ENCODE results near the gene GJD4.

Gene GJD4

DNA sequence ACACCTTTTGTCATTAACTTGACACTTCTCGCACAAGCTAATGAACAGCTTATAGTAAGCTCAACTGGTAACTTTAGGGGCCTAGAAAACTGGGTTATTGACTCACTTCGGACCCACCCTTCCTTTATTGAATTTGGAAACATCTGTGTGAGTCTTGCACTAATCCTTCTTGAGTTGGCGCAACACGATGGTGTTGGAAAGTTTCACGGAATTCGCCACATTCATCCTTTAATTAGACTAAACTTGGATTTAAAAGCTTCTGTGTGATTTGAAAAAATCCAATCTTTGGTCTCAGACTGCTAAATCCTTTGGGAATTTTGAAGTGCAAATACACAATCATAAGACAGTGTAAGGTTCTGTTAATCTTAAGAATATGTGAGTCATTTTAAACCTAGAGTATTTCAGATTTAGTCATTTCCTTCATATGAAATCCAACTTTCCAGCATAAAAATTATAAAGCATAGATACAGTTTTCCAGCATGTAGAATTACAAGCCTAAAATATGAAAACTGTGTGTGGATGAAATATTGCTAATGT, 21.9 kb downstream of the GJD4 start:
- no peak for DNase-seq (ENCODE audit: low read depth)

DNA sequence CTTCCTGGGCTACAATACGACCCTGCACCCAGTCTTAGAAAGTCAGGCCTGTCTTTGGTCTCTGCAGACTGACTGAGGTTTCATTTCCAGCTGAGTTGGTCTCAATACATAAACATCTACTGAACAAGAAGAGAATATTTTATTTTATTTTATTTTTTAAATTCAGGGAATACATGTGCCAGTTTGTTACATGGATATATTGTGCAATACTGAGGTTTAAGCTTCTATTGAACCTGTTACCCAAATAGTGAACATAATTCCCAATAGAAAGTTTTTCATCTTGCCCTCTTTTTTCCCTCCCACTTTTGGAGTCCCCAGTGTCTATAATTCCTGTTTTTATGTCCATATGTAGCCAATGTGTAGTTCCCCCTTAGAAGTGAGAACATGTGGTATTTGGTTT, 26.3 kb downstream of the GJD4 start:
- no peak for DNase-seq (ENCODE audit: low read depth)

- no peak for DNase-seq (ENCODE audit: low read depth)
These were observed 26.9 kb downstream of the GJD4 start for GRCh38 chr10:35632027-35632426.

DNA sequence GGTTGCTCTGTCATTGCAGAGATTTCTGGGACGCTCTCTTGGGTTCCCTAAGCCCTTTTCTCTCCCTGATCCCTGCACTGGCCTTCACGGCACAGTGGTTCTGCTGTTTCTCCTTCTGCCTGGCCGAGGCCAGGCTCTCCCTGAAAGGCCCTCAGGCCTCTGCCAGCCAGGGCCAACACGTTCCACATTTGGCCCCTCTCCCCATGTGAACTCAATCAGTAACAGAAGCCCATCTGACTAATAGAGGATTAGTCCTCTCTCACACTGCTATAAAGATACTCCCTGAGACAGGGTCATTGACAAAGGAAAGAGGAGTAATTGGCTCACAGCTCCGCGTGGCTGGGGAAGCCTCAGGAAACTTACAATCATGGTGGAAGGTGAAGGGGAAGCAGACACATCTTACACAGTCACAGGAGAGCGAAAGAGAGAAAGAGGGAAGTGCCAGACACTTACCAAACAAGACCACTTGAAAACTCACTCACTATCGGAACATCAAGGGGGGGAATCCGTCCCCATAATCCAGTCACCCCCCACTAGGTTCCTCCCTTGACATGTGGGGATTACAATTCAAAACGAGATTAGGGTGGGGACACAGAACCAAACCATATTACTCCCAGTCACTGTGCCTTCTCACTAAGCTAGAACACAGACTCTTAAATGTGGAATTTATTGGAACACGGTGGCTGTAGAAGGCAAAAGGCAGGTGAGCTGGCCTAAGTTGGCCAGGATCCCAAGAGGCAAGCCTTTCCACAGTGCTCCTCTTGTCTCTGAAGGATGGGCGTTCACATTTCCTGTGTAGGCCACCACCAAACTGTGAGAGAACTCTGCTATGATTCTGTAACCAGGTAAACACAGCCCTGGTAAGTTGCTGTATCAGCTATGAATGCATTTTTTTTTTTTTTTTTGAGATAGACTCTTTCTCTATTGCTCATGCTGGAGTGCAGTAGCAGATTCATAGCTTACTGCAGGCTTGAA, 28.2 kb downstream of the GJD4 start:
- no peak for DNase-seq (ENCODE audit: low read depth)

DNA sequence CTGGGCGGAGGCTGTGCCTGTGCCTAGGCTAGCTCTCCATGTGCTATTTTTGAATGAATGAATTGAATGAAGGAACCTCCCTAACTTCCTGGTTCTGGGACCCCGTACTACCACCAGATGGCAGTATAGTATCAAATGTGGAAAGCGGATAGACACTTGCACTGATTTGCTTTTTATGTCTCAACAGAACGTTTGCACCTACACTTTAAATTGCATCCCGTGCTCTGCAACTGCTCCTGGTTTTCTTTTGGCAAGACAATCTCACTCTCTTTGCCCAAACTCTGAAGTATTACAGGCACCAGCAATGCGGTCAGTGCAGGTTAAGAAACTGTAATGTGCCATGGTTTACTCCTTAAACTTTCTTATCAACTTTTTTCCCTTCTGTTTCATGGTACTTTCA, 30.4 kb downstream of the GJD4 start:
- peak; percentile 25 for DNase-seq (ENCODE audit: low read depth)

DNA sequence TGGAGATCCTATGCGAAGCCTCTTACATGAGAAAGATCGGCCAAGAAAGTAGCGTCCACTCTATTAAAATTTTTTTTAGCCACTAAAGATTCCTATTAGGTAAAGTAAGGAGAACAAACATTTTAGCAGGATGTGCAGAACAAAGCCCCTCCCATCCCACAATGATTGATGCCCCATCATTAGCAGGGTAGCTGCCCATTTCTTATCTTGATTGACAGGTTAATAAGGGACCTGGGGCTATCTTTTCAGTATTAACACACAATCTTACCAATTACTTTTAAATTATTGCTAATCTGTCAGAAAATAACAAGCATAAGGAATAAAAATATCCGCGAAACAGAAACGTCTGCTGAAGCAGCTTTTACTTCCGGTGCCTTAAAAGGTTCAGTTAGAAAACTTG, 31.8 kb downstream of the GJD4 start:
- DNase-seq (ENCODE audit: low read depth): no peak

DNA sequence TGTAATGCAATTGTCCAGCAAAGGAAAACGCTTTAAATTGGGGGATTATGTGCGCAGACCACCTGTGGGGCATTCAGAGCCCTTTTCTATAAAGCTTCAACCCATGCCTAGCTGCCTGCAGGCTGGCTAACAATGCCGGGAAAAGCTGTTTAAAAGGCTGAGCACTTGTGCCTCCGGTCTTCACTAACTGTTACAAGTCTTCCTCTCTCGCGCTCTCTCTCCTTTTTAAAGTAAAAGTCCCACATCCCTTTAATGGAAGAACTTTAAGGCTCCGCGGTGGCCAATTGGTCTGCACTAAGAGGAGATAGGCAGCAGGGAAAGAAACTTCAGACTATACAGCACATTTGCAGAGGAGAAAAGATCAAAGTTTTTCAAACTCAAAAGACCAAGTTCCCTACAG, 32.3 kb downstream of the GJD4 start:
- DNase-seq (ENCODE audit: low read depth): no peak

DNA sequence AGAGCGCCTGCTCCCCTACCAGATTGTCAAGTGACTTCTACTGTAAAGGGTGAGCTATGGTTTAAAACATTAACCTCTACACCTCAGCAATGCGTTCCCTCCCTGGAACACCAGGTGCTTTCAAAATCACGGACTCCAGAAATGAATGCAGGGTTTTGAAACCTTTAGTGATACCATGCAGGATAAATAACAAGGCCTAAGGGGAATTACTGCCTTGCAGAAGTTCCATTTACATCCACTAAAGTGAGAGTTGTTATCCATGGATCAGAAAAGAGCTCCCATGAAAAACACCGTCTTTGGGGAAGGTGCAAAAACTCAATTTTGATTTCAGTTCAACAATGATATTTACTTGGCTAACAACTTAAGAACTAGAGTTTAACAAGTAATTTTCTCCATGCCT, 33.0 kb downstream of the GJD4 start:
- no peak for DNase-seq (ENCODE audit: low read depth)

- DNase-seq (ENCODE audit: low read depth): no peak
These were observed 34.0 kb downstream of the GJD4 start for GRCh38 chr10:35639021-35639727.

DNA sequence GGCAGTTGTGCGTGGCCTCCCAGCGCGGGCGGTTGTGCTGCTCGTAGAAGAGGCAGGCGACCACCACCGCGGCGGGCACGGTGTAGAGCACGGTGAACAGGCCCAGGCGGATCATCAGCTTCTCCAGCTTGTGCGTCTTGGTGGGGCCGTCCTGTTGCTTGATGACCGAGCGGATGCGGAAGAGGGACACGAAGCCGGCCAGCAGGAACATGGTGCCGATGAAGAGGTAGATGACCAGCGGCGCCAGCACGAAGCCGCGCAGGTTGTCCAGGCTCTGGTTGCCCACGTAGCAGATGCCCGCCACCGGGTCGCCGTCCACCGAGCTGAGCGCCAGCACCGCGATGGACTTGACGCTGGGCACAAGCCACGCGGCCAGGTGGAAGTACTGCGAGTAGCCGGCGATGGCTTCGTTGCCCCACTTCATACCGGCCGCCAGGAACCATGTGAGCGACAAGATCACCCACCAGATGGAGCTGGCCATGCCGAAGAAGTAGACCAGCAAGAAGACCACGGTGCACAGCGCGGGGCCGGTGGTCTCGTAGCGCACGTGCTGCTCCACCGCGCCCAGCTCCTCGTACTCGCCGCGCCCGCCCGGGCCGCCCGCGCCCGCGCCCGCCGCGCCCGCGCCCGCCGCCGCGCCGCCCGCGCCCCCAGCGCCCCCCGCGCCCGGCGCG, 34.7 kb downstream of the GJD4 start:
- no peak for DNase-seq (ENCODE audit: low read depth)

- peak; percentile 14 for DNase-seq (ENCODE audit: low read depth)
These were observed 35.3 kb downstream of the GJD4 start for GRCh38 chr10:35640474-35640873.

GRCh38 chr10:35640951-35641675, 36.0 kb downstream of the GJD4 start:
- peak; percentile 24 for DNase-seq (ENCODE audit: low read depth)

- no peak for DNase-seq (ENCODE audit: low read depth)
These were observed 36.5 kb downstream of the GJD4 start for GRCh38 chr10:35641676-35642034.

GRCh38 chr10:35642035-35642792, 37.1 kb downstream of the GJD4 start, which contains the start of gene FZD8:
Gene FZD8, minus strand, starts transcription at chr10:35642296. Its CDS starts 867 bp downstream, at chr10:35641429.
- peak; percentile 33 for DNase-seq (ENCODE audit: low read depth)

DNA sequence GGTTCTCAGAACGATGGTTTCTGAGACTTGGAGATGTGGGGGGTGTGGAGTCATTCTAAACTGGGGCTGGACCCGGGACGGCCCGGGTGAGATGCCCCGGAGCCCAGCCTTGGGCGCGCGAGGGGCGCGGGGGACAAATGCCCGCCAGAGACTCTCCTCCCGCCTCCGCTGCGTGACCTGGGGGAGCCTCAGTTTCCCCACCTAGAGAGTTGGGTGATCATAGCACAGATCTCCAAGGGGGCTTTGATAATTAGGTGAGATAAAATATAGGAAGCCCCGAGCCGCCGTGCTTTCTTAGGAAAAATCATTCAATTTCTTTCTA, 37.6 kb downstream of the GJD4 start:
- no peak for DNase-seq (ENCODE audit: low read depth)

DNA sequence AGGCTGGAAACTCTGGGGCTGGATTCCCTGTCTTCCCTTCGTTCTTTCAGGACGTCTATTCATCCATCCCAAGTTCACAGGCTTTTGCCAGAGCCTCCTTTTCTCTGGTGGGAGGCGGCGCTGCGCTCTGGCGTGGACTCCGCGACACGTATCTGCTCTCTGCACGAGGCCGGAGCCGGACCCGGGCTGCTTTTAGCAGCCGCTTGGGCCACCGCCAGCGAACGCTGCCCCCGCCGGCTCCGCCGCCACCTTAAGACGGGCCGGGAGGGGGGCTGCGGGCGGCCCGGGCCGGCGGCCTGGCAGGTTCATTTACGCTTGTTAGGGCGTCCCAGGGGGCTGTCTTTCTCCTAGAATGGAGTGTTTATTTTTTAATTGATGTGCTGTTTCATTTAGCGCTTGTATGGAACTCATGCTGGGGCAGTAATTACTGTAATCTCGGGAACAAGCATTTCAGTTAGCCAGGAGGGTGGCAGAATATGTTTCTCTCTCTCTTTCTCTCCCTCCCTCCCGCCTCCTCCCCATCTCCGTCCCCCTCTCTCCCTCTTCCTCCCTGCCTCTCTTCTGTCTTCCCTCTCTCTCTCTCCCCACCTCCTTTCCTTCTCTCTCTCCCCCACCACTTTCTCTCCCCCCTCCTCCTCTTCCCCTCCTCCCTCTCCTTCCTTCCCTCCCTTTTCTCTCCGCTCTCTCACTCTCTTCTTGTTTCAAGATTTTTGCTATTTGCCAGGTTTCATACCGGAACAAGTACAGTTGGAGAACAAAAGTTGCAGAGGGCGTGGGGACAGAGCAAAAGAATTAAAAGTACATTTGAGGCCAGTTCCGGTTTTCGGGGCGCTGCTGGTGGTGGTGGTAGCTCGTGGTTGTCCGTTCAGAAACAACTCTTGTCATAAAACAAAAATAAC, 38.3 kb downstream of the GJD4 start:
- DNase-seq (ENCODE audit: low read depth): no peak

- no peak for DNase-seq (ENCODE audit: low read depth)
These were observed 39.2 kb downstream of the GJD4 start for GRCh38 chr10:35644050-35644950.

- no peak for DNase-seq (ENCODE audit: low read depth)
These were observed 45.8 kb downstream of the GJD4 start for GRCh38 chr10:35650894-35651293.

DNA sequence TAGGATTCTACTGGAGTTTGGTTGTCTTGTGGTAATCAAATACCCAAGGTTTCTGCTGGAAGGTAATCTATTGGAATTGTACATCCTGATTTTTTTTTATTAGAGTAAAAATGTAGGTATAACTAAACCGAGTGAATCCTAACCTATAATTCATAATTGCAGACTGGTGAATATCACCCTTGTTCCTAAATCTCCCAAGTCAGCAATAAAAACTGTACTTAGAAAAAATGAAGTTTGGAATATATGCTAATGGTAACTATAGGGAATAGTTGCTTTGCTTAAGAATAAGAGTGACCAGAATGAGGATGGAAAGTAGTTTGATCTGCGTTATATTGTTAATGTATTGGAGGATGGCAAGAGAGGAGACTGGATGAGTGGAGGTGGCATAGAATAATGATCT, 47.7 kb downstream of the GJD4 start:
- DNase-seq (ENCODE audit: low read depth): no peak

Data from CMK (cell line).